Esophagus muscularis mucosa (tissue), 4 donors: ENCODE measurements around the gene SETD1A. TPM values are rescaled to one million over a fixed set of nuclear protein-coding genes. Genes with fewer than 3 reads are reported as not detected.

ENCODE experiments used
- DNase-seq: peaks from one replicate; pipeline ENCODE4 v3.0.0-alpha.2; 2017; ENCODE audit errors: extremely low spot score
- H3K27ac ChIP-seq, 4 donors: fragments of 200-600 bp; sonication (generic); replicated peaks in 1 of 4; 1 replicate in 3 of 4; 2 replicates in 1 of 4; pipeline ENCODE4 v1.5.1; 2016 to 2019; ENCODE audit warnings: mild to moderate bottlenecking in 1 of 4
- H3K27me3 ChIP-seq, 4 donors: fragments of 200-600 bp; sonication (generic); one replicate each; pipeline versions ENCODE4 v1.5.1 to v1.6.0; 2016 to 2019
- H3K36me3 ChIP-seq, 4 donors: fragments of 200-600 bp; sonication (generic); one replicate each; pipeline ENCODE4 v1.5.1; 2016 to 2019
- H3K4me1 ChIP-seq, 4 donors: fragments of 200-600 bp; sonication (generic); one replicate each; pipeline ENCODE4 v1.5.1; 2016 to 2019
- H3K4me3 ChIP-seq, 4 donors: fragments of 200-600 bp; sonication (generic); 1 replicate in 2 of 4; 2 replicates in 2 of 4; pipeline ENCODE4 v1.5.1; 2016 to 2019; ENCODE audit warnings: mild to moderate bottlenecking in 4 of 4, moderate library complexity in 1 of 4
- H3K9me3 ChIP-seq, 4 donors: fragments of 200-600 bp; sonication (generic); 1 replicate in 3 of 4; 2 replicates in 1 of 4; pipeline ENCODE4 v1.5.1; 2016 to 2019
- EP300 ChIP-seq: sonication (generic); formaldehyde crosslinking; IDR thresholded peaks from one replicate; pipeline ENCODE4 v1.6.1; 2017; ENCODE audit warnings: antibody characterized with exemption
- POLR2A ChIP-seq: fragments of 450-650 bp; IDR thresholded peaks from one replicate; pipeline ENCODE4 v1.6.1; 2017; ENCODE audit warnings: antibody characterized with exemption, moderate library complexity, mild to moderate bottlenecking, low read depth
- POLR2AphosphoS5 ChIP-seq, 2 donors: sonication (generic); formaldehyde crosslinking; IDR thresholded peaks; one replicate each; pipeline ENCODE4 v1.6.1; 2017; ENCODE audit warnings: antibody characterized with exemption in 2 of 2
- WGBS: methylation state at CpG from one replicate; pipeline ENCODE4 v1.1.5; 2018; 5-methylcytosine and 5-hydroxymethylcytosine counted together
- intact Hi-C: fragments of 100-400 bp; cut with DNase I; formaldehyde crosslinking; loops from one replicate; pipeline ENCODE4 v1.15.1; 2023
- total RNA-seq, 4 donors: library from RNA; depleted of rRNA; stranded (reverse); fragments of >200 nt; gene quantifications; one replicate each; pipeline versions ENCODE4 v1.1.0 to v1.2.1, GENCODE V29; 2016
- TF ChIP-seq, protein P1 (sequence below), 3 experiments: fragments of 200-600 bp in 2 of 3; fragments of 450-650 bp in 1 of 3; sonication (generic) in 2 of 3; IDR thresholded peaks; one replicate each; pipeline ENCODE4 v1.5.1; 2017 to 2019; ENCODE audit warnings: antibody characterized with exemption in 3 of 3, mild to moderate bottlenecking in 2 of 3, moderate library complexity in 1 of 3

Gene SETD1A
- total RNA-seq, 4 donors from 2014 or later: 7.1 to 25.4 (median 9.9) TPM

DNA sequence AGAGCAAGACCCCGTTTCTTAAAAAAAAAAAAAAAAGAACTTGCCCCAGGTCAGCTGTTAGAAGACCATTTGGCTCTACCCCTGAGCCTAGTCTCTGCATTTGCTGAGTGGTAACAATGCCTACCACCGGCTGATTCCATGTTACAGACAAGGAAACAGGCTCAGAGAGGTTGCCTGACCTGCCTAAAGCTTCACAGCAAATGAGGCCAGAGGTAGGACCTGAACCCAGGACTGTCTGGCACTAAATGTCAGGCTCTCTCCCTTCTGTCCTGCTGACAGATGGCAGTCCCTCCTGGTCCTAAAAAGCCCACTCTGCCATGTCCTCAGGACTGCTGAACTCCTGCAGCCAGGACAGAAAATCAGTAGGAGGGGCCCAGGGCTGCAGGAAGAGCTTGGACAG lies 47.1 kb downstream of the SETD1A start:
- no peak overlapping the region for H3K27ac ChIP-seq
- no peaks in the 10 kb centered on the region for H3K4me1 ChIP-seq
- no peak overlapping the region for H3K4me3 ChIP-seq
- no peaks in the 10 kb centered on the region for H3K36me3 ChIP-seq
- no peak for DNase-seq
- no peaks in the 10 kb centered on the region for H3K9me3 ChIP-seq
- TF ChIP-seq POLR2A: no peak
- TF ChIP-seq POLR2AphosphoS5 (IDR thresholded peaks at IDR 0.05): no peak
- TF ChIP-seq EP300: no peak
- TF ChIP-seq, protein P1, sequence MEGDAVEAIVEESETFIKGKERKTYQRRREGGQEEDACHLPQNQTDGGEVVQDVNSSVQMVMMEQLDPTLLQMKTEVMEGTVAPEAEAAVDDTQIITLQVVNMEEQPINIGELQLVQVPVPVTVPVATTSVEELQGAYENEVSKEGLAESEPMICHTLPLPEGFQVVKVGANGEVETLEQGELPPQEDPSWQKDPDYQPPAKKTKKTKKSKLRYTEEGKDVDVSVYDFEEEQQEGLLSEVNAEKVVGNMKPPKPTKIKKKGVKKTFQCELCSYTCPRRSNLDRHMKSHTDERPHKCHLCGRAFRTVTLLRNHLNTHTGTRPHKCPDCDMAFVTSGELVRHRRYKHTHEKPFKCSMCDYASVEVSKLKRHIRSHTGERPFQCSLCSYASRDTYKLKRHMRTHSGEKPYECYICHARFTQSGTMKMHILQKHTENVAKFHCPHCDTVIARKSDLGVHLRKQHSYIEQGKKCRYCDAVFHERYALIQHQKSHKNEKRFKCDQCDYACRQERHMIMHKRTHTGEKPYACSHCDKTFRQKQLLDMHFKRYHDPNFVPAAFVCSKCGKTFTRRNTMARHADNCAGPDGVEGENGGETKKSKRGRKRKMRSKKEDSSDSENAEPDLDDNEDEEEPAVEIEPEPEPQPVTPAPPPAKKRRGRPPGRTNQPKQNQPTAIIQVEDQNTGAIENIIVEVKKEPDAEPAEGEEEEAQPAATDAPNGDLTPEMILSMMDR (IDR thresholded peaks at IDR 0.05): no peak
- 83% methylated on average over 2 of the region's 2 CpGs for WGBS
- H3K27me3 ChIP-seq: peaks cover 0 to 38% (median 4%) of the 10 kb centered on the region in 4 donors
- intact Hi-C loops: no loop called here

DNA sequence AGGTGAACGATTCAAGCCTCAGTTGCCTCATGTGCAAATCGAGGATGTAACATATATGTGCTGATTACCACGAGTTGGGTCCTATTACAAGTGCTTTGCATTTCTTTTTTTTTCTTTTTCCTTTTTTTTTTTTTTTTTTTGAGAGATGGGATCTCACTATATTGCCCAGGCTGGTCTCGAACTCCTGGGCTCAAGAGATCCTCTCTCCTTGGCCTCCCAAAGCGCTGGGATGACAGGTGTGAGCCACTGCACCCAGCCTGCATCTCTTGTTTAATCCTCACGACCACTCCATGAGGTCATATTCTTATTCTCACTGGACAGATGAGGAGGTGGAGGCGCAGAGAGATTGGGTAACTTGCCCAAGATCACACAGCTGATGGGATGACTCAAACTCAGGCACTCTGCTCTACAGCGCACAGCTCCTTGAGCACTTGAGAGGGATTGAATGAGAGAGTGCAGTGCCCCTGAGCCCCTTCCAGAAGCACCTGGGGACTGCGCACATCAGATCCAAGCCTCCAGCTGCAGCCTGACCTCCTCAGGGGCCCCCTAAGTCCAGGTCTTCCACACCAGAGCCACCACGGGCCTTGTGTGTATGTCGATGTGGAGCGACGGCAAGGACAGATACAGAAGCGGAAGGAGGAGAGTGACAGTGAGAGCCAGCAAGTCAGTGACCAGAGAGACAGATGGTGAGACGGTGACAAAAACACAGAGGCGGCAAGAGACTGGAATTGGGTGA lies 48.0 kb downstream of the SETD1A start:
- Histone ChIP-seq H3K27ac (no peak overlapping the region), H3K36me3 (no peaks in the 10 kb centered on the region), H3K9me3 (no peaks in the 10 kb centered on the region), H3K4me3 (no peak overlapping the region), H3K27me3 (peaks cover 0 to 46% (median 6%) of the 10 kb centered on the region in 4 donors), H3K4me1 (peaks cover 0 to 7% (median 3%) of the 10 kb centered on the region in 4 donors)
- WGBS: 73% methylated on average over 16 of the region's 16 CpGs
- no peak for DNase-seq
- TF ChIP-seq EP300: no peak
- no peak for TF ChIP-seq POLR2AphosphoS5 (IDR thresholded peaks at IDR 0.05)
- TF ChIP-seq, protein P1 (IDR thresholded peaks at IDR 0.05): no peak
- no peak for TF ChIP-seq POLR2A
- intact Hi-C loops: no loop called here

DNA sequence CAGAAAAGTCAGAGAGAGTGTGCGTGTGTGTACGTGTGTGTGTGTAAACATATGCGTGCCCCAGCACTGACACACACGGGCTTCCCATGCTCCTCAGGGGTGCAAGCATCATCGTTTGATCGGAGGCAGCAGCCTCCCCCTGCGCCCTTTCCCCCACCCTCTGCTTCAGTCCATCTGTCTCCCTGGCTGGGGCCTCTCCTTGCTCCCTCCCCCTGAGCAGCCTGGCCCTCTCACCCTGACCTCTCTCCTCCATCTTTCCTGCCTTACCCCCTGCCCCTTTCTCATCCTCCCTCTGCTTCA lies 48.5 kb downstream of the SETD1A start:
- 57% methylated on average over 7 of the region's 7 CpGs for WGBS
- Histone ChIP-seq H3K4me3 (no peak overlapping the region), H3K27ac (no peak overlapping the region), H3K9me3 (no peaks in the 10 kb centered on the region), H3K27me3 (peaks cover 0 to 52% (median 10%) of the 10 kb centered on the region in 4 donors), H3K4me1 (peaks cover 0 to 12% (median 8%) of the 10 kb centered on the region in 4 donors), H3K36me3 (no peaks in the 10 kb centered on the region)
- DNase-seq: no peak
- no peak for TF ChIP-seq EP300
- TF ChIP-seq POLR2AphosphoS5 (IDR thresholded peaks at IDR 0.05): no peak
- TF ChIP-seq POLR2A: no peak
- TF ChIP-seq, protein P1 (IDR thresholded peaks at IDR 0.05): no peak
- intact Hi-C loops: no loop called here

DNA sequence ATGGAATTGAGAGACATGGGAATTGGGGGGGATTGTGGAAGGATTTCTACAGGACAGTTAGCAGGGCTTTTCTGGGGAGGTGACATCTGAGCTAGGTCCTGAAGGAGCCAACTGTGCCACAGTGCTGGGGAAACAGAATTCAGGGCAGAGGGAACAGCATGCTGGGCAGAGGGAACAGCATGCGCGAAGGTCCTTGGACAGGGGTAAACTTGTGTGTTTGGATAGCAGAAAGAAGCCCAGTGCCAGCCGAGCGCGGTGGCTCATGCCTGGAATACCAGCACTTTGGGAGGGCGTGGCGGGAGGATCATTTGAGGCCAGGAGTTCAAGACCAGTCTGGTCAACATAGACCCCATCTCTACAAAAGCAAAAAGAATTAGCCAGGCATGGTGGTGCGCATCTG lies 49.0 kb downstream of the SETD1A start:
- WGBS: 91% methylated on average over 8 of the region's 8 CpGs

More for the DNA sequence above, 49.0 kb downstream of the SETD1A start:
- Histone ChIP-seq H3K4me3 (no peak overlapping the region), H3K36me3 (no peaks in the 10 kb centered on the region), H3K27me3 (peaks cover 0 to 57% (median 13%) of the 10 kb centered on the region in 4 donors), H3K9me3 (no peaks in the 10 kb centered on the region), H3K4me1 (peaks cover 0 to 13% (median 9%) of the 10 kb centered on the region in 4 donors), H3K27ac (no peak overlapping the region)
- DNase-seq: no peak
- TF ChIP-seq POLR2A (no peak), POLR2AphosphoS5 (IDR thresholded peaks at IDR 0.05) (no peak), EP300 (no peak)
- TF ChIP-seq, protein P1 (IDR thresholded peaks at IDR 0.05): no peak
- intact Hi-C loops: no loop called here
